Aorta (tissue), 4 donors: ENCODE data around the gene PTPN4. TPM values are rescaled to one million over a fixed set of nuclear protein-coding genes. Genes with fewer than 3 reads are reported as not detected.

Experiments
- polyA plus RNA-seq, 2 donors: library from polyadenylated mRNA; stranded (reverse); fragments of 200-250 nt; gene quantifications; one replicate each; pipeline ENCODE4 v1.2.3, GENCODE V29; 2013
- total RNA-seq, 2 donors: library from RNA; stranded (reverse); fragmentation: NEBNext Ultra II Directional; extraction: Animal tissue kit (Norgen Biotek cat#: 25700); gene quantifications; one replicate each; pipeline ENCODE4 v1.2.1, GENCODE V29; 2021
- donor health status: healthy with polysubstance abuse.
- donor health status: Bipolar disorder and iron deficiency.
- donor health status: DM: no; HTN: no; CAD: no.
- donor health status: DM: yes; HTN: yes; CAD: no.

The PTPN4 gene
- total and polyA plus RNA-seq, 4 donors = 2.1 to 39.0 (median 11.6) TPM

Other genes starting within 250 kb of the PTPN4 start
- gene SCTR, start 235.4 kb upstream of the PTPN4 start, total RNA-seq = not detected
- gene SCTR, start 235.4 kb upstream of the PTPN4 start, polyA plus RNA-seq = under 1 TPM in 1 of 2 donors, not detected in 1; 0.13 TPM
- 1 to 10 TPM in 1 of 2 donors, under 1 TPM in 1; 0.69 to 2.1 TPM for gene CFAP221, start 215.5 kb upstream of the PTPN4 start, total RNA-seq
- gene CFAP221, start 215.5 kb upstream of the PTPN4 start, polyA plus RNA-seq = under 1 TPM in 1 of 2 donors, not detected in 1; 0.18 TPM
- 1 to 10 TPM; 5.8 to 6.0 TPM for gene TMEM177, start 80.7 kb upstream of the PTPN4 start, total RNA-seq
- 1 to 10 TPM; 3.2 to 8.1 TPM for gene TMEM177, start 80.7 kb upstream of the PTPN4 start, polyA plus RNA-seq